B cell (primary cell): ENCODE data around the gene ST8SIA6. TPM values are rescaled to one million over a fixed set of nuclear protein-coding genes. Genes with fewer than 3 reads are reported as not detected.

ENCODE experiments used
- ATAC-seq: fragments of 200-7000 bp; cut with Tn5 transposase; one replicate; pipeline ENCODE4 v1.10.0; 2021; ENCODE audit warnings: low read depth, mild to moderate bottlenecking, moderate number of reproducible peaks, moderate library complexity
- CTCF ChIA-PET: fragments of 350-600 bp; sonication (Branson Sonifier 250); formaldehyde crosslinking; loops from one replicate; lab custom pipeline; 2021; ENCODE audit warnings: antibody characterized with exemption, inconsistent platforms; lab: Charles Lee
- POLR2A ChIA-PET: fragments of 350-600 bp; sonication (Branson Sonifier 250); formaldehyde crosslinking; loops from one replicate; lab custom pipeline; 2021; ENCODE audit warnings: antibody characterized with exemption; lab: Charles Lee
- DNase-seq: peaks from one replicate; pipeline ENCODE4 v3.0.0; 2013
- H2AFZ ChIP-seq: 2 replicates; pipeline ENCODE4 v1.6.1; 2012; ENCODE audit warnings: mild to moderate bottlenecking, low read depth, low read length; ENCODE audit not compliant: insufficient read depth, poor library complexity, severe bottlenecking
- H3K27ac ChIP-seq, 2 donors: 1 replicate in 1 of 2; 2 replicates in 1 of 2; pipeline ENCODE4 v1.5.1; 2012 to 2013; ENCODE audit warnings: low read length in 2 of 2, mild to moderate bottlenecking in 2 of 2, moderate library complexity in 1 of 2
- H3K27me3 ChIP-seq, 4 experiments: fragments of 200-600 bp in 1 of 4; sonication (generic) in 1 of 4; replicated peaks in 1 of 4; 1 replicate in 2 of 4; 2 replicates in 2 of 4; pipeline versions ENCODE4 v1.6.1 to v1.7.0; 2013 to 2016; ENCODE audit warnings: low read length in 3 of 4, mild to moderate bottlenecking in 2 of 4, mixed read lengths in 1 of 4, moderate library complexity in 1 of 4; ENCODE audit not compliant: insufficient read depth in 4 of 4, control insufficient read depth in 3 of 4; ENCODE audit errors: control extremely low read depth in 1 of 4
- H3K36me3 ChIP-seq, 2 experiments: replicated peaks in 1 of 2; 1 replicate in 1 of 2; 2 replicates in 1 of 2; pipeline versions ENCODE4 v1.6.1 to v1.7.1; 2013; ENCODE audit warnings: low read length in 1 of 2; ENCODE audit not compliant: insufficient read depth in 2 of 2, control insufficient read depth in 1 of 2; ENCODE audit errors: control extremely low read depth in 1 of 2, extremely low read depth in 1 of 2
- H3K4me1 ChIP-seq, 2 donors: fragments of 200-600 bp in 1 of 2; sonication (generic) in 1 of 2; 1 replicate in 1 of 2; 2 replicates in 1 of 2; pipeline versions ENCODE4 v1.5.1 to v1.6.1; 2013 to 2017; ENCODE audit warnings: low read length in 2 of 2; ENCODE audit not compliant: control insufficient read depth in 2 of 2, insufficient read depth in 2 of 2
- H3K4me2 ChIP-seq: replicated peaks from 2 replicates; pipeline ENCODE3; 2012; ENCODE audit warnings: mild to moderate bottlenecking, low read depth, low read length; ENCODE audit not compliant: poor library complexity, severe bottlenecking
- H3K4me3 ChIP-seq, 5 experiments: fragments of 200-600 bp in 1 of 5; sonication (generic) in 1 of 5; 1 replicate in 3 of 5; 2 replicates in 2 of 5; pipeline versions ENCODE4 v1.5.1 to v1.7.0; 2011 to 2016; ENCODE audit warnings: low read length in 4 of 5, mild to moderate bottlenecking in 4 of 5, low read depth in 2 of 5, control low read depth in 1 of 5, moderate library complexity in 1 of 5; ENCODE audit not compliant: insufficient read depth in 1 of 5; ENCODE audit errors: control extremely low read depth in 1 of 5, extremely low read depth in 1 of 5
- H3K79me2 ChIP-seq: fragments of 200-600 bp; sonication (generic); one replicate; pipeline ENCODE4 v1.6.0; 2016; ENCODE audit warnings: low read length; ENCODE audit not compliant: control insufficient read depth, insufficient read depth
- H3K9ac ChIP-seq: fragments of 200-600 bp; sonication (generic); 2 replicates; pipeline ENCODE4 v1.6.1; 2017; ENCODE audit warnings: mild to moderate bottlenecking, low read length, moderate library complexity
- H3K9me3 ChIP-seq, 3 donors: one replicate each; pipeline versions ENCODE4 v1.6.1 to v1.7.1; 2013; ENCODE audit warnings: low read length in 2 of 3; ENCODE audit not compliant: control insufficient read depth in 2 of 3, insufficient read depth in 1 of 3; ENCODE audit errors: control extremely low read depth in 1 of 3
- H4K20me1 ChIP-seq: 2 replicates; pipeline ENCODE4 v1.6.0; 2012; ENCODE audit warnings: mild to moderate bottlenecking, low read length; ENCODE audit not compliant: insufficient read depth, control insufficient read depth, poor library complexity, severe bottlenecking
- H3K27ac Mint-ChIP-seq: one replicate; pipeline ENCODE4 v1.8.0; 2021; ENCODE audit warnings: mixed read lengths
- H3K27me3 Mint-ChIP-seq: one replicate; pipeline ENCODE4 v1.8.0; 2021; ENCODE audit warnings: mixed read lengths
- H3K4me1 Mint-ChIP-seq: one replicate; pipeline ENCODE4 v1.8.0; 2021; ENCODE audit warnings: mixed read lengths
- H3K4me3 Mint-ChIP-seq: one replicate; pipeline ENCODE4 v1.8.0; 2021; ENCODE audit warnings: mixed read lengths
- H3K9me3 Mint-ChIP-seq: one replicate; pipeline ENCODE4 v1.8.0; 2022; ENCODE audit warnings: mixed read lengths; ENCODE audit not compliant: insufficient read depth
- EZH2 ChIP-seq: IDR thresholded peaks from 2 replicates; pipeline ENCODE4 v1.6.1; 2012; ENCODE audit warnings: borderline replicate concordance, low read depth, mild to moderate bottlenecking, moderate library complexity, low read length; ENCODE audit not compliant: insufficient read depth, poor library complexity, severe bottlenecking
- WGBS: methylation state at CpG from one replicate; pipeline ENCODE4 v1.1.5; 2013; ENCODE audit warnings: missing lambda C conversion rate; ENCODE audit not compliant: insufficient coverage; 5-methylcytosine and 5-hydroxymethylcytosine counted together
- intact Hi-C: fragments of 100-400 bp; cut with micrococcal nuclease; formaldehyde crosslinking; loops from one replicate; pipeline ENCODE4 v1.10.0; 2022
- polyA plus RNA-seq: library from polyadenylated mRNA; depleted of rRNA; stranded (reverse); fragments of >200 nt; gene quantifications from 2 replicates; pipeline ENCODE4 v1.2.3, GENCODE V29; 2012
- total RNA-seq, 2 donors: library from RNA; stranded (reverse); fragments of 120-200 nt in 1 of 2; gene quantifications; 1 replicate in 1 of 2; 2 replicates in 1 of 2; pipeline versions ENCODE4 v1.2.3 to v1.2.4, GENCODE V29; 2013 to 2022
- TF ChIP-seq, protein P1 (sequence below): fragments of 200-600 bp; IDR thresholded peaks from one replicate; pipeline ENCODE4 v1.8.0; 2022; ENCODE audit warnings: antibody characterized with exemption, mild to moderate bottlenecking

Gene ST8SIA6
- total and polyA plus RNA-seq, 2 donors (not counting 1 experiment from before 2014, with no cell fraction given): 0.04 TPM; not detected in 1

DNA sequence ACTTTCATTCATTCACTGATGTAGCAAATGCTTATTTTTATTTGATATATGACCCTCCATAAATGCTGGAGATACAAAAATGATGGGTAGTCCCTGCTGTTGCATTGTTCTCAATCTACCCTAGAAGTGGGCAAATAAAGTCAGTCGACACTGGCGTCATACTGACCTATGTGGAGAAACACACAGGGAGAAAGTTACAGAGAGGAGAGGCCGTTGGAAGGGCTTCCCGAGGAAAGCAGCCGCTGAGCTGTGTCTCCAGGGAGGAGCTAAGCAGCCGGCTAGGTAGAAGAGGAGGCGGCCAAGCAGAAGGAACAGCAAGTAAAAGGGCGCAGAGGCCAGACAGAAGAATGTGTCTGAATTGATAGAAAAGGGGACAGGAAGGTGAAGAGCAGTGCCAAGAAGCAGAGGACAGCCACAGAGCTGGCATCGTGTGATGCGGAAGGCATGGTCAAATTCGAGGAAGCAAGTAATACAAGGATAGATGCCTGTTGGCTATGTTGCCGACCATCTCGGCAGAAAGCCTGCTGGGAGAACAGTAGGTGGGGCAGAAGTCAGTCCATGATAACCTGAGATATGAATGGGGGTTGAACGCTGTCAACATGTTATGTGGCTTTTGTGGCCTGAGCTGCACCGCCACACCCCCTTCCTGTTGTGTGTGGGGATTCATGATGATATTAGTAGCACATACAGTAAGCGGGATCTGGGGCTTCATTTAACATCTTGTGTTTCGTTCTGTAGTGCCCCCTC is 25.9 kb downstream of the ST8SIA6 start:
- H3K27me3 Mint-ChIP-seq: peaks cover 30% of the 10 kb centered on the region
- Histone ChIP-seq H3K9me3 (no peaks in the 10 kb centered on the region), H3K79me2 (no peaks in the 10 kb centered on the region), H3K4me1 (peaks cover 38% of the 10 kb centered on the region in 2 donors), H3K36me3 (no peaks in the 10 kb centered on the region), H2AFZ (peak overlapping the region; percentile 77), H3K9ac (peak overlapping the region; percentile 55), H3K27ac (no peak overlapping the region), H4K20me1 (no peaks in the 10 kb centered on the region), H3K4me3 (peak overlapping the region; percentile 15 to 47 (median 24)), H3K4me2 (peak overlapping the region; percentile 71), H3K27me3 (peaks cover 0 to 15% (median 6%) of the 10 kb centered on the region in 4 experiments)
- ATAC-seq (peak; percentile 56), DNase-seq (peak; percentile 44)
- H3K27ac Mint-ChIP-seq: peak overlapping the region; percentile 2
- no peaks in the 10 kb centered on the region for H3K9me3 Mint-ChIP-seq
- intact Hi-C loops: no loop called here
- WGBS: 4% methylated on average over 15 of the region's 17 CpGs
- peak overlapping the region; percentile 77 for H3K4me3 Mint-ChIP-seq
- TF ChIP-seq, protein P1, sequence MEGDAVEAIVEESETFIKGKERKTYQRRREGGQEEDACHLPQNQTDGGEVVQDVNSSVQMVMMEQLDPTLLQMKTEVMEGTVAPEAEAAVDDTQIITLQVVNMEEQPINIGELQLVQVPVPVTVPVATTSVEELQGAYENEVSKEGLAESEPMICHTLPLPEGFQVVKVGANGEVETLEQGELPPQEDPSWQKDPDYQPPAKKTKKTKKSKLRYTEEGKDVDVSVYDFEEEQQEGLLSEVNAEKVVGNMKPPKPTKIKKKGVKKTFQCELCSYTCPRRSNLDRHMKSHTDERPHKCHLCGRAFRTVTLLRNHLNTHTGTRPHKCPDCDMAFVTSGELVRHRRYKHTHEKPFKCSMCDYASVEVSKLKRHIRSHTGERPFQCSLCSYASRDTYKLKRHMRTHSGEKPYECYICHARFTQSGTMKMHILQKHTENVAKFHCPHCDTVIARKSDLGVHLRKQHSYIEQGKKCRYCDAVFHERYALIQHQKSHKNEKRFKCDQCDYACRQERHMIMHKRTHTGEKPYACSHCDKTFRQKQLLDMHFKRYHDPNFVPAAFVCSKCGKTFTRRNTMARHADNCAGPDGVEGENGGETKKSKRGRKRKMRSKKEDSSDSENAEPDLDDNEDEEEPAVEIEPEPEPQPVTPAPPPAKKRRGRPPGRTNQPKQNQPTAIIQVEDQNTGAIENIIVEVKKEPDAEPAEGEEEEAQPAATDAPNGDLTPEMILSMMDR: no peak
- no peak for TF ChIP-seq EZH2
- H3K4me1 Mint-ChIP-seq: peaks cover 50% of the 10 kb centered on the region
- ChIA-PET CTCF (interaction anchor here (1.4 to 1.9 kb wide), 4 partner anchors 57 to 601 kb away, joined by 4 to 7 read pairs (median 6); no protein-coding TSS in a partner anchor), POLR2A (interaction anchor here (0.9 kb wide), 1 partner anchor 201 kb away, joined by 3 read pairs; no protein-coding TSS in a partner anchor)
